CD4-positive, alpha-beta memory T cell (primary cell): Measurements from ENCODE around the gene RANBP10. TPM values are rescaled to one million over a fixed set of nuclear protein-coding genes. Genes with fewer than 3 reads are reported as not detected.
"Not testable (repeated sequence)": the region's sequence is repeated elsewhere in the genome, so short reads cannot be mapped to it uniquely, and the experiment has no call there.

Experiments used
- CTCF ChIA-PET: fragments of 350-600 bp; sonication (Branson Sonifier 250); formaldehyde crosslinking; loops from one replicate; lab custom pipeline; 2021; ENCODE audit warnings: inconsistent platforms; ENCODE audit not compliant: partially characterized antibody; lab: Charles Lee
- POLR2A ChIA-PET: fragments of 350-600 bp; sonication (Branson Sonifier 250); formaldehyde crosslinking; loops from one replicate; lab custom pipeline; 2021; ENCODE audit not compliant: partially characterized antibody; lab: Charles Lee
- DNase-seq, 5 donors: peaks; one replicate each; pipeline versions ENCODE4 v3.0.0 to v3.0.0-alpha.2; 2020 to 2022; ENCODE audit warnings: mixed read lengths in 1 of 5
- H3K27ac ChIP-seq: one replicate; pipeline ENCODE4 v1.7.0; 2013; ENCODE audit warnings: low read depth, low read length
- H3K27me3 ChIP-seq: 2 replicates; pipeline ENCODE4 v1.7.0; 2013; ENCODE audit warnings: mild to moderate bottlenecking, low read length, moderate library complexity; ENCODE audit not compliant: insufficient read depth
- H3K36me3 ChIP-seq: 2 replicates; pipeline ENCODE4 v1.7.0; 2013; ENCODE audit warnings: mild to moderate bottlenecking, low read length, moderate library complexity; ENCODE audit not compliant: insufficient read depth
- H3K4me1 ChIP-seq: 2 replicates; pipeline ENCODE4 v1.7.0; 2013; ENCODE audit warnings: mild to moderate bottlenecking, low read length, moderate library complexity; ENCODE audit not compliant: insufficient read depth
- H3K4me3 ChIP-seq, 2 donors: one replicate each; pipeline ENCODE4 v1.7.0; 2013; ENCODE audit warnings: low read length in 2 of 2, mild to moderate bottlenecking in 1 of 2
- H3K9me3 ChIP-seq, 2 donors: one replicate each; pipeline ENCODE4 v1.7.0; 2013; ENCODE audit warnings: low read length in 2 of 2, control low read depth in 1 of 2; ENCODE audit not compliant: control insufficient read depth in 1 of 2
- H3K27ac Mint-ChIP-seq, 7 donors: one replicate each; pipeline ENCODE4 v1.8.0; 2020 to 2021; ENCODE audit warnings: mixed read lengths in 7 of 7, mild to moderate bottlenecking in 6 of 7, inconsistent platforms in 3 of 7, moderate library complexity in 3 of 7
- H3K27me3 Mint-ChIP-seq, 2 donors: one replicate each; pipeline ENCODE4 v1.8.0; 2020 to 2021; ENCODE audit warnings: mixed read lengths in 2 of 2
- H3K36me3 Mint-ChIP-seq, 2 donors: one replicate each; pipeline ENCODE4 v1.8.0; 2020 to 2021; ENCODE audit warnings: mixed read lengths in 2 of 2, inconsistent platforms in 1 of 2, mild to moderate bottlenecking in 1 of 2
- H3K4me1 Mint-ChIP-seq, 4 donors: one replicate each; pipeline ENCODE4 v1.8.0; 2020 to 2021; ENCODE audit warnings: mixed read lengths in 4 of 4, mild to moderate bottlenecking in 1 of 4
- H3K4me3 Mint-ChIP-seq, 8 donors: one replicate each; pipeline ENCODE4 v1.8.0; 2020 to 2021; ENCODE audit warnings: mixed read lengths in 8 of 8, mild to moderate bottlenecking in 7 of 8, moderate library complexity in 6 of 8, inconsistent platforms in 3 of 8
- H3K9me3 Mint-ChIP-seq, 8 donors: one replicate each; pipeline ENCODE4 v1.8.0; 2020 to 2021; ENCODE audit warnings: mixed read lengths in 8 of 8, mild to moderate bottlenecking in 5 of 8, inconsistent platforms in 3 of 8, moderate library complexity in 1 of 8
- intact Hi-C: fragments of 100-400 bp; cut with micrococcal nuclease; formaldehyde crosslinking; loops from one replicate; pipeline ENCODE4 v1.15.1; 2023
- polyA plus RNA-seq, 2 donors: library from polyadenylated mRNA; unstranded; fragments of 300-500 nt; fragmentation: Illumina TruSeq; gene quantifications; one replicate each; pipeline ENCODE4 v1.2.3, GENCODE V29; 2021
- total RNA-seq, 2 experiments: library from RNA; stranded (reverse); gene quantifications; one replicate each; pipeline ENCODE4 v1.2.3, GENCODE V29; 2021

The RANBP10 gene
- total and polyA plus RNA-seq, 4 experiments from 2014 or later, result 7.1 to 27.8 (median 20.1) TPM

- H3K4me3 Mint-ChIP-seq, result peak overlapping the region; percentile 93 to 98 (median 94)
- peaks cover 0 to 2% (median 0%) of the 10 kb centered on the region in 8 donors for H3K9me3 Mint-ChIP-seq
- H3K9me3 ChIP-seq, result no peaks in the 10 kb centered on the region
- H3K4me1 ChIP-seq, result peaks cover 43% of the 10 kb centered on the region
- ChIA-PET POLR2A (interaction anchor here (0.7 to 5.2 kb wide), 14 partner anchors 8 to 287 kb away, joined by 3 to 60 read pairs (median 6); partner anchors contain the start of genes ACD, CTCF, EDC4 and GFOD2), CTCF (interaction anchor here (0.9 to 2.8 kb wide), 3 partner anchors 26 to 296 kb away, joined by 3 to 14 read pairs (median 4); no protein-coding TSS in a partner anchor)
- H3K27ac Mint-ChIP-seq, result peak overlapping the region; percentile 94 to 99 (median 97)
- intact Hi-C loops, result loop anchor here (1.0 to 2.0 kb wide), 7 partner anchors 9 to 280 kb away; partner anchors contain the start of genes CTCF, PSKH1, RANBP10 and TSNAXIP1
- H3K36me3 Mint-ChIP-seq, result peaks cover 0 to 17% of the 10 kb centered on the region in 2 donors
- peak overlapping the region; percentile 98 for H3K27ac ChIP-seq
- no peaks in the 10 kb centered on the region for H3K27me3 ChIP-seq
- peaks cover 27 to 52% (median 39%) of the 10 kb centered on the region in 4 donors for H3K4me1 Mint-ChIP-seq
- H3K27me3 Mint-ChIP-seq, result no peaks in the 10 kb centered on the region
- DNase-seq, result peak; percentile 67 to 87 (median 77)
- H3K4me3 ChIP-seq, result peak overlapping the region; percentile 64 to 99
- H3K36me3 ChIP-seq, result no peaks in the 10 kb centered on the region
Measured at GRCh38 chr16:67842509-67843342, 36.4 kb upstream of the RANBP10 start.

DNA sequence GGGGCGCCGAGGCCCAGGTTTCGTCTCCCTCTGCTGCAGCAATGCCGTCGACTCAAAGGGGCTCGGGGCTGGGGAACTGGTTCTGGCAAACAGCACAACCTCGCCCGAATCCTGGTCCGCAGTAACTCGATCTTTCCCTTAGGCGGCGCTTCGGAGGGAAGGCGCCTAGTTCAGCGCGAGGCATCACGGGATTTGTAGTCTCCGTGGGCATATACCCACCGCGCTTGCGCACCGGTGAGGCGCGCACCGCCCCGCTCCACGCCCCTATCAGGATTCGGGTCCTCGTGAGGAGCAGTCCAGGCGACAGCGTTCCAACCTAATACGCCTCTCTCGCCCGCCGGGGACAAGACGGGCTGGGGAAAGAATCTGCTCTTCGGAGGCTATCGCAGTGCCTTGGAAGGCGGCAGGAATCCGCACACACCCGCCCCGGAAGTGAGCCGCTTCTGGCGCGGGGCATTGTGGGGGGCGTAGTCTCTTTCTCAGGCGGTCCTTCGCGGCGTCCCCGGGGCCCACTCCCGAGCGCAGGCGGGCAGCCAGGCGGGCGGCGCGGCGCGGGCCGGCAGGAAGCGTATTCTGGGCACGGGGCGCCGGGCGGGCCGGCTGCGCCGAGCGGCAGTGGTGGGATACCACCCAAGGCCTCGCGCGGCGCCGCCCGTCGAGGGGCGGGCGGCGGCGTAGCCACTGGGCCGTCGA is 35.6 kb upstream of the RANBP10 start, which contains the start of gene THAP11:
Gene THAP11 (plus strand): TSS at position 505 of the 693 bp plus-strand sequence. CDS start 235 bp downstream, outside the sequence.
- peaks cover 25 to 48% (median 36%) of the 10 kb centered on the region in 4 donors for H3K4me1 Mint-ChIP-seq
- DNase-seq, result peak; percentile 94 to 98 (median 95)
- H3K9me3 Mint-ChIP-seq, result peaks cover 0 to 2% (median 0%) of the 10 kb centered on the region in 8 donors
- H3K4me3 Mint-ChIP-seq, result peak within 1 kb of the TSS; percentile 93 to 98 (median 96)
- Histone ChIP-seq H3K9me3 (no peaks in the 10 kb centered on the region), H3K4me3 (peak within 1 kb of the TSS; percentile 74 to 99), H3K4me1 (peaks cover 38% of the 10 kb centered on the region), H3K36me3 (no peaks in the 10 kb centered on the region), H3K27ac (peak within 1 kb of the TSS; percentile 98), H3K27me3 (no peaks in the 10 kb centered on the region)
- intact Hi-C loops, result loop anchor here (1.0 to 2.0 kb wide), 7 partner anchors 9 to 279 kb away; partner anchors contain the start of genes CTCF, PSKH1, RANBP10 and TSNAXIP1
- H3K27me3 Mint-ChIP-seq, result no peaks in the 10 kb centered on the region
- ChIA-PET POLR2A (interaction anchor here (0.7 to 5.2 kb wide), 5 partner anchors 8 to 182 kb away, joined by 3 to 44 read pairs (median 7); partner anchors contain the start of genes ACD, EDC4, PARD6A and PSMB10), CTCF (interaction anchor here (0.7 to 1.5 kb wide), 5 partner anchors 8 to 361 kb away, joined by 3 to 4 read pairs (median 3); partner anchors contain the start of gene ATP6V0D1)
- H3K27ac Mint-ChIP-seq, result peak within 1 kb of the TSS; percentile 97 to 99 (median 98)
- peaks cover 0 to 15% of the 10 kb centered on the region in 2 donors for H3K36me3 Mint-ChIP-seq

GRCh38 chr16:67841198-67841815 is 34.9 kb upstream of the RANBP10 start:
- H3K27ac Mint-ChIP-seq, result peak overlapping the region; percentile 97 to 99 (median 98)
- Histone ChIP-seq H3K4me3 (peak overlapping the region in 1 of 2 donors; percentile 99), H3K27me3 (no peaks in the 10 kb centered on the region), H3K4me1 (peaks cover 38% of the 10 kb centered on the region), H3K9me3 (no peaks in the 10 kb centered on the region), H3K27ac (peak overlapping the region; percentile 98), H3K36me3 (no peaks in the 10 kb centered on the region)
- intact Hi-C loops, result loop anchor here (1.0 kb wide), 1 partner anchor 25 kb away; no protein-coding TSS in a partner anchor
- peaks cover 0 to 2% (median 0%) of the 10 kb centered on the region in 8 donors for H3K9me3 Mint-ChIP-seq
- POLR2A ChIA-PET, result interaction anchor here (0.7 to 1.0 kb wide), 3 partner anchors 12 to 317 kb away, joined by 3 read pairs; partner anchors contain the start of gene EDC4
- no peak for DNase-seq
- peaks cover 0 to 13% of the 10 kb centered on the region in 2 donors for H3K36me3 Mint-ChIP-seq
- H3K27me3 Mint-ChIP-seq, result no peaks in the 10 kb centered on the region
- peaks cover 25 to 46% (median 36%) of the 10 kb centered on the region in 4 donors for H3K4me1 Mint-ChIP-seq
- CTCF ChIA-PET, result interaction anchor here (0.7 to 1.5 kb wide), 7 partner anchors 9 to 360 kb away, joined by 3 to 4 read pairs (median 3); partner anchors contain the start of genes ATP6V0D1 and CARMIL2
- H3K4me3 Mint-ChIP-seq, result peak overlapping the region in 7 of 8 donors; percentile 43 to 96 (median 94)

DNA sequence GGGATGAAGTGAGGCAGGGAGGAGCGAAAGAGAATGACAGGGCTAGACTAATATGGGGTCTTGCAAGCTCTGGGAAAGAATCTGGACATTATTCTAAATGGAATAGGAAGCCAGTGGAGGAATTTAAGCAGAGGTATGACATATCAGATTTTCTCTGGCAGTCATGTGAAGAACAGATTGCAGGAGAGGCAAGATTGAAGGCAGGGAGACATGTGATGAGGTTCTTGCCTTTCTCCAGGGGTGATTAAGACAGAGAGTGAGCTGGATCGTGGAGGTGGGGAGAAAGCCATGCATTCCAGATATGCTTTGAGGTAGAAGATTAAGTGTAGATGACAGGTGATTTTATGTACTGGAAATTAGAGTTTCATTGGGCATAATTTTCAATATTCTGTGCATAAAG is 31.5 kb upstream of the RANBP10 start:
- Histone ChIP-seq H3K36me3 (no peaks in the 10 kb centered on the region), H3K4me1 (peaks cover 18% of the 10 kb centered on the region), H3K4me3 (no peak overlapping the region), H3K27ac (no peak overlapping the region), H3K9me3 (no peaks in the 10 kb centered on the region), H3K27me3 (no peaks in the 10 kb centered on the region)
- intact Hi-C loops, result no loop called here
- no peaks in the 10 kb centered on the region for H3K9me3 Mint-ChIP-seq
- H3K27me3 Mint-ChIP-seq, result no peaks in the 10 kb centered on the region
- H3K36me3 Mint-ChIP-seq, result peaks cover 0 to 8% of the 10 kb centered on the region in 2 donors
- DNase-seq, result no peak
- ChIA-PET CTCF (interaction anchor here (0.7 to 1.5 kb wide), 5 partner anchors 9 to 329 kb away, joined by 3 to 6 read pairs (median 5); partner anchors contain the start of gene NUTF2), POLR2A (interaction anchor here (0.6 to 5.6 kb wide), 2 partner anchors 7 to 272 kb away, joined by 3 to 60 read pairs; partner anchors contain the start of gene NUTF2)
- H3K4me1 Mint-ChIP-seq, result peaks cover 9 to 24% (median 18%) of the 10 kb centered on the region in 4 donors
- H3K27ac Mint-ChIP-seq, result peak overlapping the region in 3 of 7 donors; percentile 3 to 86 (median 81)
- peak overlapping the region in 1 of 8 donors; percentile 35 for H3K4me3 Mint-ChIP-seq

- H3K36me3 ChIP-seq, intact Hi-C loops, H3K9me3 Mint-ChIP-seq, DNase-seq, H3K4me3 ChIP-seq, H3K27me3 ChIP-seq, H3K4me3 Mint-ChIP-seq, H3K9me3 ChIP-seq, H3K27ac Mint-ChIP-seq, H3K27me3 Mint-ChIP-seq, H3K36me3 Mint-ChIP-seq, H3K27ac ChIP-seq: not testable (repeated sequence)
- peaks cover 21% of the 10 kb centered on the region for H3K4me1 ChIP-seq
- peaks cover 12 to 26% (median 22%) of the 10 kb centered on the region in 4 donors for H3K4me1 Mint-ChIP-seq
- ChIA-PET POLR2A (interaction anchor here (0.6 to 5.6 kb wide), 2 partner anchors 8 to 271 kb away, joined by 3 to 60 read pairs; partner anchors contain the start of gene NUTF2), CTCF (interaction anchor here (0.8 to 1.5 kb wide), 3 partner anchors 9 to 92 kb away, joined by 4 to 5 read pairs (median 5); partner anchors contain the start of gene NUTF2)
Measured at GRCh38 chr16:67837190-67837589, 30.8 kb upstream of the RANBP10 start.

- Mint-ChIP-seq H3K9me3 (no peaks in the 10 kb centered on the region), H3K4me3 (peak overlapping the region; percentile 87 to 95 (median 91)), H3K27me3 (no peaks in the 10 kb centered on the region), H3K27ac (peak overlapping the region in 5 of 7 donors; percentile 80 to 88 (median 85)), H3K4me1 (peaks cover 10 to 21% (median 15%) of the 10 kb centered on the region in 4 donors), H3K36me3 (peaks cover 4 to 27% of the 10 kb centered on the region in 2 donors)
- H3K4me3 ChIP-seq, result peak overlapping the region; percentile 53 to 74
- ChIA-PET CTCF (interaction anchor here (0.6 to 2.5 kb wide), 6 partner anchors 11 to 313 kb away, joined by 3 to 17 read pairs (median 6); partner anchors contain the start of genes RANBP10 and TSNAXIP1), POLR2A (interaction anchor here (0.6 to 5.6 kb wide), 12 partner anchors 8 to 353 kb away, joined by 3 to 60 read pairs (median 6); partner anchors contain the start of genes ATP6V0D1, CTCF, EDC4 and NUTF2)
- no peaks in the 10 kb centered on the region for H3K9me3 ChIP-seq
- no peaks in the 10 kb centered on the region for H3K27me3 ChIP-seq
- H3K36me3 ChIP-seq, result peaks cover 28% of the 10 kb centered on the region
- DNase-seq, result no peak
- H3K27ac ChIP-seq, result peak overlapping the region; percentile 60
- H3K4me1 ChIP-seq, result peaks cover 16% of the 10 kb centered on the region
- intact Hi-C loops, result no loop called here
Measured at GRCh38 chr16:67834242-67834614, 27.9 kb upstream of the RANBP10 start.
